Heart left ventricle (tissue), 13 donors: ENCODE results near the gene CD1D.

Source experiments
- CTCF ChIP-seq, 12 donors: fragments of 200-600 bp; sonication (generic) in 4 of 12; IDR thresholded peaks; one replicate each; pipeline versions ENCODE4 v1.5.0 to v1.8.0; 2018 to 2022; ENCODE audit warnings: antibody characterized with exemption in 12 of 12, mild to moderate bottlenecking in 5 of 12
- POLR2A ChIP-seq, 2 donors: fragments of 450-650 bp; IDR thresholded peaks; one replicate each; pipeline ENCODE4 v1.6.1; 2017; ENCODE audit warnings: antibody characterized with exemption in 2 of 2, mild to moderate bottlenecking in 2 of 2, moderate library complexity in 2 of 2
- donor health status: ischemic (EF 13 %, LVEDD 7.1; RV severe dilation, severe dysfunction).
- donor health status: DM: no; HTN: yes; CAD: no.
- donor health status: DM: no; HTN: no; CAD: no.
- donor health status: ischemic (EF 25% LVEDD 6.9; RV normal size, moderate dysfunction).
- donor health status: ischemic (EF 25% LVEDD 5.7; RV mildly dilated, moderate dysfunction).
- donor health status: ischemic (EF 35%, LVEDD 5.7; RV mildly dilated, moderate dysfunction).
- donor health status: nonischemic (EF 11% LVEDD 7.7; RV severe dilation, severe dysfunction).
- donor health status: DM: yes; HTN: yes; CAD: no.
- donor health status: PGD.
- donor health status: ischemic (EF 29% LVEDD 5.4; RV normal size, mild dysfunction).
- donor health status: nonischemic (EF 23%, LVEDD 6.1; RV moderate dilation, normal function).

- TF ChIP-seq CTCF (IDR thresholded peaks at IDR 0.05), result no peak
- TF ChIP-seq POLR2A (IDR thresholded peaks at IDR 0.05), result no peak
Measured at GRCh38 chr1:158154501-158154900, 26.2 kb upstream of the CD1D start.
